NCI-H446 (cell line): ENCODE data around the gene SLC7A9.
"Not testable (repeated sequence)": the region's sequence is repeated elsewhere in the genome, so short reads cannot be mapped to it uniquely, and the experiment has no call there.

Experiments
- DNase-seq, 2 experiments: peaks; one replicate each; lab custom pipeline; 2025; lab: John Stamatoyannopoulos, UW

The SLC7A9 gene

DNA sequence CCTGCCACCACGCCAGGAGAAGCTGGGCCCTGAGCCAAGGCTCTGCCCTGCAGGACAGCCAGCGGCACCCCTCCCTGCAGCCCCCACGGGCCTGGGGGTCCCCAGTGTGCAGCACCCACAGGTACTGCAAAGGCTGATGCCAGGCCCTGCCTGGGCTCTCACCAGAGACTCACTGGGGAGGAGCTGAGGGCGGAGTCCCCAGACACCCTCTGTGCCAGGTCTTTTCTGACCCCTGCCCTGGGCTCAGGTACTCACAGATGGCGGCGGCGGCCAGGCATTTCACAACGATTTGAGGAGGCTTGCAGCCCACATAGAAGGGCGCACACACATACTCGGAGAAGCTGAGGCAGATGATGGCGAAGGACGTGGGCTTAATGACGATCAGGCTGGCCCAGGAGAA lies 5.7 kb downstream of the SLC7A9 start:
- no peak for DNase-seq

DNA sequence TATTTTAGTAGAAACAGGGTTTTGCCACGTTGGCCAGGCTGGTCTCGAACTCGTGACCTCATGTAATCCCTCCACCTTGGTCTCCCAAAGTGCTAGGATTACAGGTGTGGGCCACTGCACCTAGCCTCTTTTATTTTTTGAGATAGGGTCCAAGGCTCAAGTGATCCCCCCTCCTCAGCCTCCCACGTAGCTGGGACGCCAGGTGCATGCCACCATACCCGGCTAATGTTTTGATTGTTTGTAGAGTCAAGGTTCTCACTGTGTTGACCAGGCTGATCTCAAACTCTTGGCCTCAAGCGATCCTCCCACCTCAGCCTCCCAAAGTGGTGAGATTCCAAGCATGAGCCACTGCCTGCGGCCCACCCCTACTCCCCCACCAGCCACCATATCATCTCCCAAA lies 6.3 kb downstream of the SLC7A9 start:
- no peak for DNase-seq

DNA sequence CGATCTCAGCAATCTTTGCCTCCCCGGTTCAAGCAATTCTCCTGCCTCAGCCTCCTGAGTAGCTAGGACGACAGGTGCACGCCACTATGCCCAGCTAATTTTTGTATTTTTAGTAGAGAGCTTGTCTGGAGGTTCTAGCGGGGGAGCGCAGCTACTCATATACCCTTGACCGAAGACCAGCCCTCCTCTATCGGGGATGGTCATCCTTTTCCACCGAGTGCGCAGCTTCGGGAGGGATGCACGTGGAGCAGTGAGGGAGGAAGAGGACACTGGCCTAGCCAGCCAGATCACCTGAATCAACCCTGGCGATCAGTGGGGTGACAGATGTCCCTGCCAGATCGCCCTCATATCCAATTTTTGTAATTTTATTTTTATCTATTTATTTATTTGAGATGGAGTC lies 6.8 kb downstream of the SLC7A9 start:
- no peak for DNase-seq

DNA sequence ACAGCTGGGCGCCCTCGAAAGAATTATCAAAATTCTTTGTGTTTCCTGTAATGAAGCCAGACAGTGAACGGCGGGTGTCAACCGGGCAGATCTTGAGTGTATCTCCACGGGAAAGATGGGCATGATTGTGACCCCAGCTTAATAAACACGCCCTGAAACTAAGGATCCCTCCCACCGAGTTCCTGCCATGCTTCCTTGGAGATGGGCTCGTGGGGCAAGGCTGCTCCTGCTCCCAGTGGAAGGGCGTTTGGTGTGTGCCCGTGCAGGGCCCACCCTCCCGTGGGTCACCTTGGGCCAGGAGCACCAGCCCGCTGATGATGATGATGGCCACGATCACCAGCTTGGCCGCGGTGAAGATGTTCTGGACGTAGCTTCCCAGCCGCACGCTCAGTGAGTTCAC lies 7.4 kb downstream of the SLC7A9 start:
- DNase-seq = no peak

DNA sequence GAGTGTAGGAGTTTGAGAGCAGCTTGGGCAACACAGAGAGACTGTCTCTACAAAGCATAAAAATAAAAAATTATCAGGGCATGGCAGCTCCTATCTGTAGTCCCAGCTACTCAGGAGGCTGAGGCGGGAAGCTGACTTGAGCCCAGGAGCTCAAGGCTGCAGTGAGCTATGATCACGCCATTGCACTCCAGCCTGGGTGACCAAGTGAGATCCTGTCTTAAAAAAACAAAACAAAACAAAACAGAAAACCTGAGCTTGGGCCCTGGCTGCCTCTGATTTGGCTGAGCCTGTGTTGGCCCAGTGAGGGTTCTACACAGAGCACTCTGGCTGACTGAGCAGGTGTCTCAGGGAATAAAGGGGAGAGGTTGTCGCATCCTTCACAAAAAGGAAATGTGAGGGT lies 8.0 kb downstream of the SLC7A9 start:
- no peak for DNase-seq

DNA sequence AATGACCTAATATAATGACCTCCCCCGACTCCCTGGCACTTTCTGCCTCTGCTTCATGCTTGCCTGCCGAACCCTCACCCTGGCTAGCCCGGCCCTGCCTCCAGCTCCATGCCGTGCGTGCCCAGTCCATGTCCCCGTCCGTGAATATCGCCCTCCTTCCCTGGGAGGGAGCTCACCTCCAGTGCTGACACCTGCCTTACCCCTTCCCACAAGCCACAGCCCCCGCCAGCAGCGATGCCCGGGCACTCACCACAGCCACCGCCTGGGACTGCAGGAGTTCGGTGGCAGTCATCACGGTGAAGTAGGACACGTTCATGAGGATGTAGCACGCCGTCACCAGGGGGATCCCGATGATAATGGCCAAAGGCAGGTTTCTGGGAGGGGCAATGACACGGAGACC lies 10.0 kb downstream of the SLC7A9 start:
- DNase-seq = no peak

DNA sequence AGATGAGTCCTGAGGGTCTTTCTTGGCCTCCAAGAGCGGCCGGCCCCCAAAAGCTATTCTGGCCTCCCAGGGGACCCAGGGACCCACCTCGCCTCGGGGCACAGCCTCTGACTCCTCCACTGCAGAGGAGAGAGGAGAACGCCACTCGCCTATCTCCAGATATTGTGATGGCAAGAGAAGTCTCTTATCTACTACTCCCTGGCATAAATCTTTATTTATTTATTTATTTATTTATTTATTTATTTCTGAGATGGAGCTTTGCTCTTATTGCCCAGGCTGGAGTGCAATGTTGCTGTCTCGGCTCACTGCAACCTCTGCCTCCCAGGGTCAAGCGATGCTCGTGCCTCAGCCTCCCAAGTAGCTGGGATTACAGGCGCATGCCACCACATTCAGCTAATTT lies 11.0 kb downstream of the SLC7A9 start:
- DNase-seq = no peak

DNA sequence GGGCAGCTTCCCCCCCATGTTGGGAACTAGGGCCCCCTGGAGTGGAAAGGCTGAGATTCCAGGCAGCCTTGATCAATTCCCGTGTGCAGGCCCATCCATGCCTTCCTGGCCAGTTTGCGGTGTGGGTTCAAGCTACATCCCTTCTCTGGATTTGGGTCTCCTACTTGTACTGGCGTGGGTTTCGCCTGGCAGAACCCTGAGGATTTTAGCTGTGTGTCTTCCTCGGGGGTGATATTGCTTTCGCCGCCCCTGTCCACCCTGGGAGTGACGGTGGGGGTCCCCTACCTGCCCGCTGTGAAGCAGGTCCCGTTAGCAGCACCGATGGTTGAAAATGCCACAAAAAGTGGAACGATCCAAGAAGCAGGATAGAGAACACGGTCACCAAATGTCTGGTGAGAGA lies 11.4 kb downstream of the SLC7A9 start:
- DNase-seq = no peak

DNA sequence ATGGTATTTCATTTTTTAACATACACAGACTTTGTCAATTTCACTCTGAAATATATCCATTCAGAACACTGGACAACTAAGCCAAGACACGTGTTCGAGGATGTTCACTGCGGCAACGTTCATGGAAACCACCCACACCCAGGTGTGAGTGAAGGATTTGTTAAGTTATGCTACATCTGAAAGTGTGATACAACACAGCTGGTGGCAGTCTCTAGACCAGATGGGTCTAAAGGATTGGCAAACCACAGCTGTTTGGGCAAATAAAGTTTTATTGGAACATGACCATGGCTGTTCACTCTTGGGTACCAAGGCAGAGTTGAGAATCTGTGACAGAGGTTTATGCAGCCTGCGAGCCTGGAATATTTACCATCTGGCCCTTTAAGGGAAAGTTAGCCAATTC lies 12.0 kb downstream of the SLC7A9 start:
- no peak for DNase-seq

DNA sequence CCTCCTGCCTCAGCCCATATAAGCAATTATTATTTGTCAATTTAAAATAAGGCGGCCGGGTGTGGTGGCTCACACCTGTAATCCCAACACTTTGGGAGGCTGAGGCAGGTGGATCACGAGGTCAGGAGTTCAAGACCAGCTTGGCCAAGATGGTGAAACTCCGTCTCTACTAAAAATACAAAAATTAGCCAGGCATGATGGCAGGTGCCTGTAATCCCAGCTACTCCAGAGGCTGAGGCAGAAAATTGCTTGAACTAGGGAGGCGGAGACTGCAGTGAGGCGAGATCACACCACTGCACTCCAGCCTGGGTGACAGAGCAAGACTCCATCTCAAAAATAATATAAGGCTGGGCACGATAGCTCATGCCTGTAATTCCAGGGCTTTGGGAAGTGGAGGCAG lies 12.7 kb downstream of the SLC7A9 start:
- not testable (repeated sequence) for DNase-seq

DNA sequence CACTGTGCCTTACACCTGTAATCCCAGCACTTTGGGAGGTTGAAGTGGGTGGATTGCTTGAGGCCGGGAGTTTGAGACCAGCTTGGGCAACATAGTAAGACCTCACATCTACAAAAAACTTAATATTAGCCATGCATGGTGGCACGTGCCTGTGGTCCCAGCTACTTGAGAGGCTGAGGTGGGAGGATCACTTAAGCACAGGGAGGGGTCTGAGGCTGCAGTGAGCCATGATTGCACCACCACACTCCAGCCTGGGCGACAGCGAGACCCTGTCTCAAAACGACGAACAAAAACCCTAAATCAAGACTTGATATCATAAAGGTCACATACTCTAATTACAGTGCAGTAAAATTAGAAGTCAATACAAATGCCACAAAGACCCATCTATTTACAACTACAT lies 17.4 kb downstream of the SLC7A9 start:
- DNase-seq = no peak

DNA sequence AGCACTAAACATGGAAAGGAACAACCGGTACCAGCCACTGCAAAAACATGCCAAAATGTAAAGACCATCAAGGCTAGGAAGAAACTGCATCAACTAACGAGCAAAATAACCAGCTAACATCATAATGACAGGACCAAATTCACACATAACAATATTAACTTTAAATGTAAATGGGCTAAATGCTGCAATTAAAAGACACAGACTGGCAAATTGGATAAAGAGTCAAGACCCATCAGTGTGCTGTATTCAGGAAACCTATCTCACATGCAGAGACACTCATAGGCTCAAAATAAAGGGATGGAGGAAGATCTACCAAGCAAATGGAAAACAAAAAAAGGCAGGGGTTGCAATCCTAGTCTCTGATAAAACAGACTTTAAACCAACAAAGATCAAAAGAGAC lies 21.5 kb downstream of the SLC7A9 start:
- DNase-seq = not testable (repeated sequence)

DNA sequence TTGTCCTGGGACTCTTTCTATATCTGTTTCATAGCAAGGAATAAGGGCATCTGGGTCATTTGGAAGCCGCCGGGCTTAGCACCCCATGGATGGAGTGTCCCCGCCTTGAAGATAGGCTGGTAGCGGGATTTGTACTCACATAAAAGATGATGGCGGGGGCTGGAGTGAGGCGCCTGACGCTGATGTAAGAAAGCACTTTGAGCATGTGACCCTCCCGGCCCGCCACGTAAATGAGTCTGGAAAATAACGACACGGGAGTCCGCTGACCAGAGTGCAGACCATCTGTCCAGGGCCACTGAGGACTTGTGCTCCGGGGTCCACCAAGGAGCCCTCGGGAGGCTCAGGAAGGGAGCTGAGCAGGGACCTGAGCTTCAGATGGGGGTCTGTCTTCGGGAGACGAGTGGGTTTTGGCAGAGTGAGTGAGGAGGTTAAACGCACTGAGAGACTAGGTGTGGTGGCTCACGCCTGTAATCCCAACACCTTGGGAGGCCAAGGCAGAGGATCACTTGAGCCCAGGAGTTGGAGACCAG lies 25.8 kb downstream of the SLC7A9 start:
- DNase-seq = no peak

DNA sequence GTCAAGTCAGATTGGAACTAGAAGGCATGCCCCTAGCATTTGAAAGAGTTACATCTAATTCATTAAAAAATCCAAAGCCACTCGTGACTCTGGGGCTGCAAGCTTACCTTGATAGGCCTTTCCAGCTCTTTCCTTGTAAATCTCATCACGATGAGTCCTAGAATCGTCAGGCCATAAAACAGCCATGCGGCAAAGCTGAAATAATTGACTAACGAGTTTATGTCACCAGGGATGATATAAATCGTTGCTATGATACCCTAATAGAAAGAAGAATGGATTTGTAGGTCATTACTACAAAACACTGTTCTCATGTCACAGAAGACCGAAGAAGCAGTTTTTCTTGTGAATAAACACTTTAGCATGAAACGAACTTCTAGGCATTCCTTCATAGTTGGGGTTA lies 27.5 kb downstream of the SLC7A9 start:
- no peak for DNase-seq

DNA sequence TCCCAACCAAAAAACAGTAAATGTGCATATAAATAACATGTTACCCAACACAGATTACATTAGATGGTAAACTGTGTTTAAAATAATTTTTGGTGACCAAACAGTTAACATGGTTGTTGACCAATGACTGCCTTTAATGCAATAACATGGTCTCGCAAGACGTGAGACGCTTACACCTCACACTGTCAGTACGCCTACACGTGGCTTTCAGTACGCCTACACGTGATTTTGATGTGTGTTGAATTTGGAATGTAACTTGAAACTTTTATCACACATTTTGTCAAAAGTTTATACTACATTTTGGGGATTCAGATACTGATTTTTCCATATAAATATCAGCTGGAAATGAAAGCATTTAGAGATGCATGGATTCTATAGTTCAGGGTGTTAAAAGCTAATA lies 32.0 kb downstream of the SLC7A9 start:
- DNase-seq = no peak

DNA sequence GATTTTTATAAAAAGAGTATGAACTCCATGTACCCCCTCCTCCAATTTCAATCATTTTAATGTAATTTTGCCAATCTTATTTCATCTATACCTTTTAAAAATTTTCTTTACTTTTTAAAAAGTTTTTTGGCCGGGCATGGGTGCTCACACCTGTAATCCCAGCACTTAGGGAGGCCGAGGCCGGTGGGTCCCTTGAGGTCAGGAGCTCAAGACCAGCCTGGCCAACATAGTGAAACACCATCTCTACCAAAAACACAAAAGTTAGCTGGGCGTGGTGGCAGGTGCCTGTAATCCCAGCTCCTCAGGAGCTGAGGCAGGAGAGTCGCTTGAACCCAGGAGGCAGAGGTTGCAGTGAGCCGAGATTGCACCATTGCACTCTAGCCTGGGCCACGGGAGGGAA lies 36.2 kb downstream of the SLC7A9 start:
- DNase-seq = not testable (repeated sequence)

DNA sequence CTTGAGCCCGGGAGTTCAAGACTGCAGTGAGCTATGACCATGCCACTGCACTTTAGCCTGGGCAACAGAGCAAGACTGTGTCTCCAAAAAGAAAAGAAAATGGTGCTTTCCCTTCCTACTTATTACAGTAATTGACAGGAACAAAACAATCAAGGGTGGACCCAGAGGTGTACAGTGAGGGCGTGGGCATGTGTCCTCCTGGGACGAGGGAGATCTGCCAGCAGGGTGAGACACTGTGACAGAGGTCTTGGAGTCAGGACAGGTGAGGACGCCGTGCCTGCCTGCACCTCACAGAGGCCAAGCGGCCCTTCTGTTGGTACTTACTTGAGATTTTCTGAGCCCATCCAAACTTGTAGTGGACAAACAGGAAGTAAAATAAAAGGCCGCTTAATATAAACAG lies 36.7 kb downstream of the SLC7A9 start:
- not testable (repeated sequence) for DNase-seq

DNA sequence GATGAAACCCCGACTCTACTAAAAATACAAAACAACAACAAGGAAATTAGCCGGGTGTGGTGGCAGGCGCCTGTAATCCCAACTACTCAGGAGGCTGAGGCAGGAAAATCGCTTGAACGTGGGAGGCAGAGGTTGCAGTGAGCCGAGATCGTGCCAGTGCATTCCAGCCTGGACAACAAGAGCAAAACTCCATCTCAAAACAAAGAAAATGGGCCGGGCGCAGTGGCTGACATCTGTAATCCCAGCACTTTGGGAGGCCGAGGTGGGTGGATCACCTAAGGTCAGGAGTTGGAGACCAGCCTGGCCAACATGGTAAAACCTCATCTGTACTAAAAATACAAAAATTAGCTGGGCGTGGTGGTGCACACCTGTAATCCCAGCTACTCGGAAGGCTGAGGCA lies 37.5 kb downstream of the SLC7A9 start:
- DNase-seq = not testable (repeated sequence)

DNA sequence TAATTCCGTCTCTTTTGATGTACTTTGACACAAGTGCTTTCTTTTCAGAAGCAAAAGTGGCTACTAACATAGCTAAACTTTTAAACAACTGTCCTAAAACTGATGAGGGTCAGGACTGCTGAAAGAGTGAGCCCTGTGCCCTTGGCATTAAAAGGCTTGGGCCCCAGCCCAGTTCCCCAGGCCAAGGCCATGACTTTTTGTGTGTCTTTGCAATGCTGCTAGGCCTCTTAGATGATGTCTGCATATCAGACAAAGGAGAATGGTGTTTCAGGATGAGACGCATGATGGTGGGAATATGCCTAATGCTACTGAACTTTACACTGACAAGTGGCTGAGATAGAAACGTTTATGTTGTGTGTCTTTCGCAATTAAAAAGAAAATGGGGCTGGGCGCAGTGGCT lies 38.0 kb downstream of the SLC7A9 start:
- no peak for DNase-seq

DNA sequence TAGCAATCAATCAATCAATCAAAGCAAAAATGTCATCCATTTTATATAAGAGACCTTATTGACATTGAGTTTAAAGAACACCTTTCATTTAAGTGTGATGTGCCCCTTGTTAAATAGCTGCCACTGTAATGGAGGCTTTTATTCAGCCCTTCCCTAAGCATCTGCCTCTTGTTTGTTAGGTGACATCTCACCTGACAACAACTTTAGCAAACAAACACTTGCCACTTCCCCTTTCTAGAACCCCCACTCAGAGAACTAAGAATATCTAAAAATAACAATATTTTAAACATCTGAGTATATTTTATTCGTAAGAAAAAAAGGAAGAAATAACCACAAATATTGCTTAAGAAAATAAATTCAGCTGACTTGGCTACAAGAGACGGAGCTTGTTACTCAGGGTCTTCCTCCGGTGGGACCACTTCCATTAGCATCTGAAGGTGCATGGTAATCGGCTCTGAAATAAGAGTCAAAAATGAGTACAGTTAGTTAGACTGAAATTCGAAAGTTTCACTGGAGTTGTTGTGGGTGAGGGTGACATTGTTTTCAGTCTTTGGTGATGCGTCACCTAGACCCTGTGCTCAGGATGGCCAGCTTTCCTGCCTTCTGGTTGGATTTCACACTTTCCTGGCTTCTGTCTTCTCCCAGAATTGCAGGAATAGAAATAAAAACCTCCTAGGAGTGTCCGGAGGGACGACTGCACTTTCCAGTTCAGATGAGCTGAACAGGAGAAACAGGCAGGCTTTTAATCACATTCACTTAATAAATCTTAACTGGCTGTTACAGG lies 39.1 kb downstream of the SLC7A9 start:
- DNase-seq = no peak

DNA sequence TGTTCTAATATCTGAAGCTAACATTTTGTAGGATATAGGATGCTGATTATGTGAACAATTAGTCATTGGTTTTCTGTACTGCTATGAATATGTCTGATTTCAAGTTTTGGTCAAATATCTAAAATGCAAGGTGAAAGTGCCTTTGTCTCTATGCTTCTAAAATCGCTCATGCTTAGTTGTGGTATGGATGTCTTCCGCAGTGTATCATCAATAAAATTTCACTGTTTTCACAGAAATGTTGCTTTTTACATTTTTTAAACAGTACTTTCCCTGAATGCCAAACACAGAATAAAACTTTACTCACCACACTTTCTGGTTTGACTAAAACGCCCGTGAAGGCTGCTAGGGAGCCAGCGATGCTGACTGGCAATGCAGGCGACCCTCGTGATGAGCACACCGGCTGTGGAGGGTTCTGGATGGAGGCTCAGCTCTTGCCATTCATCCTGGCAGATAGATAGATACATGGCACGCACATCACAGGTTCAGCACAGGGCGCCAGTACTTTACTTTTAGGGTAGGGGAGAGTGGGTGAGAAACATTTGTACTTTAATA lies 40.1 kb downstream of the SLC7A9 start:
- no peak for DNase-seq

DNA sequence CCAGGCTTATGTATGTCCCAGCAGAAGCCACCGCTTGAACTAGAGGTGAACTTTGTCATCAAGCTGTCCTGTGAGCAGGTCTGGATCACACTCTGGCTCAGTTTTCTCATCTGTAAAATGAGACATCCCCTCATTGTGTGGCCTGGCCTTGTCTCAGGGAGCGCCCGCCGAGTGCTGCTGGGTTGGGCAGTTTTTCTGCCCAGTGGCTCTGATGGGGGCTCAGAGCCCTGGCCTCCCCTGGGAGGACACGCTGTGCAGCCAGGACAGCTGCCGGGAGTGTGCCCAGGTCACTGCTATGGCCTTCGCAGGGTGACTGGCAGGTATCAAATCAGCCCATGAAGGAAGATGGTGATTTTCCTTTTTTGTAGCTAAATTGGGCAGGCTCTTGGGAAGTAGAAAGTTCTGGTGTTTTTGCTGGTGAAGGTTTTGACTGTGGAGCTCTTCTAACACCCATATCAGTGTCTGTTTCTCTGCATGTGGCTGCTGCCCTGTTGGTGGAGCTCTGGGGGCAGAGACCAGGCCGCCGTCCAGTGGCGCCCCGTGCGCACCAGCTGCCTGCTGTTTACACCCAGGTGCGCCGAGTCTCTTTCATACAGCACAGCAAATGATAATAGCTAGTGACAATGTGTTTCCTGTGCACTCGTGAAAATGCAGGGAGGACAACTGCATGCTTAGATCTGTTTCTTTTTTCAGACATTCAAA lies 40.8 kb downstream of the SLC7A9 start:
- DNase-seq = no peak

DNA sequence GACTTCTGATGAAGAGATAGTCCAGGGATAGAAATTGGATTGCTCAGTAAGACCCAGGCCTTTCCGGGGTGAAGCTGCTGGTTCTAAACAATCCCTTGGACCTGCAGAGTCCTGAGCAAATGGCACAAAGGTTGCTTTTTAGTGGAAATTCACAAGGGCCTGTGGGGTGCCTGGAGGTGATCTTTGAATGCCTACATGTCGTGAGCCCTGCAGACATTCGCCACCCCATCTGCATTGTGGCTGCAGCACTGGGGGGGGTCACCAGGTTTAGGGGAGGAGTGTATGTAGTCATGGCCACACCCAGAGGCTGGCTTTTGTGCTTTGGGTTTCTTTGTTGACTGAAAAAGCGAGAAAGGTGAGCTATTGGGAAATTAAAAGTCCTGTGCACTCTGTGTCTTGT lies 41.4 kb downstream of the SLC7A9 start:
- no peak for DNase-seq
